HG02840 (cell line): ENCODE results near the gene RRP15.
"Not testable (repeated sequence)": the region's sequence is repeated elsewhere in the genome, so short reads cannot be mapped to it uniquely, and the experiment has no call there.

ENCODE experiments used
- ATAC-seq: cut with Tn5 transposase; IDR thresholded peaks from one replicate; pipeline ENCODE4 v1.9.1; 2021; ENCODE audit warnings: mild to moderate bottlenecking, moderate library complexity, moderate number of reproducible peaks; ENCODE audit not compliant: unreplicated experiment, low FRiP score

Gene RRP15

DNA sequence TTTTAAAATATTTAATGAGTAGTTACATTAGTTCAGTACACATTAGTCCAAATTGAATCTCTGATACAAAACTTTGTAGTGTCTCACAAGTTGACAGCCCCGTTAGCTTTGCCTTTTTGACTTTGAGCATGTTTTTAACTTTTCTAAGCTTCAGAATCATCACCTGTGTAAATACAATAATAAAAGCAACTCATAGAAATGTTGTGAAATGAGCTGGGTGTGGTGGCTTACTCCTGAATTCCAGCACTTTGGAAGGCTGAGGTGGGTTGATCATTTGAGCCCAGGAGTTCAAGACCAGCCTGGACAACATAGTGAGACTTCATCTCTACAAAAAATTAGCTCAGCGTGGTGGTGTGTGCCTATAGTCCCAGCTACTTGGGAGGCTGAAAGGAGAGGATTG lies 11.1 kb downstream of the RRP15 start:
- ATAC-seq: no peak

GRCh38 chr1:218297461-218297860 lies 12.4 kb downstream of the RRP15 start:
- ATAC-seq: no peak

- no peak for ATAC-seq
Measured at GRCh38 chr1:218297867-218298266, 12.8 kb downstream of the RRP15 start.

DNA sequence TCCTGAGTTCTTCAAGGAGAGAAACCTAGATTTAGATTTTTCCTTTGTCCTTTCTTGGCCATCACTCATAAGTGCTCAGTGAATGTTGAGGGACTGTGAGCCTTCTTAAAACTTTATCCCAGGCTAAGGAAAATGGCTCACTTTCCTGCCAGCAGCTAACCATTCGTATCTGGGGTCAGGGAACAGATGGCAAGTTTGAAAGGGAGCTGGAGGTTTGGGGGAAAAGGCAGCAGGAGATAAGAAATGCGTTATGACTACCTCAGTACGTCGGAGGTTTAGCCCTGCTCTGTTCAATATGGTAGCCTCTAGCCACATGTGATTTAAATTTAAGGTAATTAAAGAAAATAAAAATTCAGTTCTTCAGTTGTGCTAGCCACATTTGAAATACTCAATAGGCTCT lies 13.3 kb downstream of the RRP15 start:
- ATAC-seq: no peak

DNA sequence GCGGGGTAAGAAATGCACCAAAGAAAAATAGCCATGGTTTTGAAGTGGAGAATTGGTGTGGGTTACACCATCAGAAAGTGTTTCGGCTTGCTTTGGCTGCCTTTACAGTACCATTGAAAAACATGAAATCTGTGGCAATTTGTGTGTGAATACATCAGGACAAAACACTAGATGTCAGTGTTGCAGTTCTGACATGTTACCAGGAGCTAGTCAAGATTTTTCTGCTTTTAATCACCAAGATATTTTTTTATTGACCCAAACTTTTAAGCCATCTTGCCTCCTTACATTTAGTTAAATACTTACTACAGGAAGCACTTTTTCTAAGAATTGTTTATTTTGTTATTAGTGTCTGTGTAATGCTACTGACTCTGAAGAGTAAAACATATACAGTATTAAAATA lies 14.3 kb downstream of the RRP15 start:
- ATAC-seq: no peak

DNA sequence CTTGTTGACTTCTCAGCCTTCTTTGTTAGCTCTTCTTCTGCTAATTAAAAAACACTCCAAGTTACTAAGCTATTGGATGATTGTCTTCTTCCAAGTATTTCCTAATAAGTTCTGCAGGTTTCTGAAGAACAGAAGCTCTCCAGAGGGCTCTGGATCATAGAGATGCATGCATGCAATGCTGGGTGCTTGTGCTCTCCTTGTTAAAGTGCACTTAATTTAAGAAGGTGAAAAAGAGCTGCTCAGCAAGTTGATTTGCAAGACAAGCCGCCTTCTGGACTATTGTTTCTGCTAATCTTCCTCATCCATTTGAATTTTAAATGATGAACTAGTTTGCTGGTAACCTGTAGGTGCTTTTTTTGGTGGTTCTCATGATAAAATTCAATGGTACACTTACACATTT lies 16.1 kb downstream of the RRP15 start:
- no peak for ATAC-seq

GRCh38 chr1:218302155-218302554 lies 17.1 kb downstream of the RRP15 start:
- ATAC-seq: no peak

DNA sequence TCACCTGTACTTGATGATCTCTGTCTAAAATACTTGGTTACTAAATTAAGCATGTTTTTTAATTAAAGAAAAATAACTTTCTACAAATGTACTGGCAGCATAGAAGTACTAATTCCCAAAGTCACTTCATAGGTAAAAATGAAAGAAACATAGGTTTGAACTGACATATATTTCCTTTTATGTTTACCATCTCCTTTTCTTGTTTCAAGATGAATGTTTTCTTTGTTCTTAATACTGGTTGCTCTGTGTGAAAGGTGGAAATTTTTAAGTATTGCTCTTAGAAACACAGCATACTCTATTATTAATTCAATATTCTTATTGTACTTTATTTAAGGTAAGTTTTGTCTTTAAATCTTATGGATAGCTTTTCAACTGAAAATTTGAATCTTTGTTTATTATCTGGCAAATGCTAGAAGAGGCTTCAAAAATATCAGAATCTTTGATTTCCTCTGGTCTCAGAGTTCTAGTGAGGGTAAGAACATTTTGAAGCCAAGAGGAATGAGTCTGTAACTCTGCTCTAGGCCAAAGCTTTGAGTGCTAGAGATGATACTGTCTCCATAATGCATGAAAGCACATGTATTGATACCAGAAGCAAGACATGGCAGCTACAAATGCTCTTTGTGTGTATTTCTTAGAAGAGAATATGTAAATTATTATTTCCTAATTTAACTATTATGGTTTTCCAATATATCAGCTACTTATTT lies 18.2 kb downstream of the RRP15 start:
- ATAC-seq: no peak

GRCh38 chr1:218304281-218305039 lies 19.4 kb downstream of the RRP15 start:
- ATAC-seq: no peak

GRCh38 chr1:218305472-218306064 lies 20.5 kb downstream of the RRP15 start:
- ATAC-seq: no peak

DNA sequence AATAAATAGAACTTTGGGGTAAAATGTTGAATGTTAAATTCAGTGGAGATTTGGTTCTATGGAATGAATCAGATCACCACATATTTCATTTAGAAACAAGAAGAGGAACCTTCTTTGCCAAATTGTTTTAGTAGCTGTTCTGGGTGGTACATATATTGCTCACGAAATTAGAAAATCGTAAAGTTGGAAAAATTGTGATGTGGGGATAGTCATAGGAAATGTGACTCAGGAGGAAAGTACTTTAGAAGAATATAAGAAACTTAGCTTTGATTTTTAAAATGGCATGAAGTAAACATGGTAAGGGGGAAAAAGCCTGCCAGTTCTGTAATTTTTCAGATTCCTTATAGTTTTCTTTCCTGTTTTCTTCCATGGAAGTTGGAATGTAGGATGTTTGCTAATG lies 27.4 kb downstream of the RRP15 start:
- no peak for ATAC-seq

- ATAC-seq: no peak
Measured at GRCh38 chr1:218314316-218314715, 29.2 kb downstream of the RRP15 start.

GRCh38 chr1:218315638-218316037 lies 30.5 kb downstream of the RRP15 start:
- no peak for ATAC-seq

DNA sequence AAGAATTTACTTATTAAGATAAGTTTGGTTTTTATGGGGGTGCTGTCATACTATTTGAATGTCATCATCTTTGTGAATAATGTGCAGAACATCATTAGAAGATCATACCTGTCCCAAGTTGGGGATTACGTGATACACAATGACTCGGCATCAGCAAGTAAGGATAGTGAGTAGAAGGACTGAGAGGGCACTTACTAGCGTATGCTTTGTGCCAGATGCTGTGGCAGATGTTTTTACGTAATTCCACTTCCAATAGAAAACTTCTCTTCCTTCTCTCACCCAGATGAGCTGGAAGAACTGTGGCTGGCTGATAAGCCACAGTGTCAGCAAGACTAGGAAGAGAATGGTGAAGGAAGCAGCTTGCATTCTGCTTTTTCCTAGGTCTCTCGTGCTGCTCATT lies 32.0 kb downstream of the RRP15 start:
- no peak for ATAC-seq

DNA sequence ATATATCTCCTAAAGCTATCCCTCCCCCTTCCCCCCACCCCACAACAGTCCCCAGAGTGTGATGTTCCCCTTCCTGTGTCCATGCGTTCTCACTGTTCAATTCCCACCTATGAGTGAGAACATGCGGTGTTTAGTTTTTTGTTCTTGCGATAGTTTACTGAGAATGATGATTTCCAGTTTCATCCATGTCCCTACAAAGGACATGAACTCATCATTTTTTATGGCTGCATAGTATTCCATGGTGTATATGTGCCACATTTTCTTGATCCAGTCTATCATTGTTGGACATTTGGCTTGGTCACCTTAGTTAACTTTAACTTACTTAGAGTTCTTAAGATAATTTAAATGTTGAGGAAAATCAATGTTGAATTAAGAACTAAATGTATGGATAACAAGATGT lies 35.1 kb downstream of the RRP15 start:
- not testable (repeated sequence) for ATAC-seq

GRCh38 chr1:218322762-218323161 lies 37.7 kb downstream of the RRP15 start:
- ATAC-seq: no peak

DNA sequence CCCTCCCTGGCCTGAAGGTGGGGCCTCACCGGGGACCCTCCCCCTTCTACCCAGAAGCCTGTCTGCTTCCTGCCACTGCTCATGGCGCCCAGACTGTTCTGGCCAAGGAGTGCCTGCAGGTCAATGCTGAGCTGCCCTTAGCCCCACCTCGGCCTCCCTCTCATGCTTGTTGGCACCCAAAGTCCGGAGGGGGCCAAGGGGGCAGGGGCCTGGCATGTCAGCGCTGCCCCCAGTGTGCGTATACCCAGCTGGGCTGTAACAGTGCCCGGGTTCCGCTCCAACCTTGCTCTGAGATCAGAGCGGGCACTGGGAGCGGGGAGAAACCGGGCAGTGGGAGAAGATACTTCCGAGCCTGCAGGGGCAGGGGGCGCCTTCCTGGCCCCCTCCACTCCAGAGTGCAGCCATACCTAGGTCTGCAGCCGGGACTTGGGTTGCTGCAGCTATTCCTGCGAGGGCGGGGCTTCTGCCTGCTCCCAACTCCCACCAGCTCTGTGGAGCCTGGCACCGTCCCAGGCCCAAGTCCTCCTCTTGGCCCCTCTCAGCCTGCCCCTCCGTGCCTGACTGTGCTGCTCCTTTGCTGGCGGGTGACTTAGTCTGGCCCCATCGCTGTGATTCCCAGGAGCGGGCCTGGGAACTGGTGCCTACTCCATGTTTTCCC lies 38.6 kb downstream of the RRP15 start:
- no peak for ATAC-seq

GRCh38 chr1:218324226-218324580 lies 39.1 kb downstream of the RRP15 start:
- no peak for ATAC-seq

DNA sequence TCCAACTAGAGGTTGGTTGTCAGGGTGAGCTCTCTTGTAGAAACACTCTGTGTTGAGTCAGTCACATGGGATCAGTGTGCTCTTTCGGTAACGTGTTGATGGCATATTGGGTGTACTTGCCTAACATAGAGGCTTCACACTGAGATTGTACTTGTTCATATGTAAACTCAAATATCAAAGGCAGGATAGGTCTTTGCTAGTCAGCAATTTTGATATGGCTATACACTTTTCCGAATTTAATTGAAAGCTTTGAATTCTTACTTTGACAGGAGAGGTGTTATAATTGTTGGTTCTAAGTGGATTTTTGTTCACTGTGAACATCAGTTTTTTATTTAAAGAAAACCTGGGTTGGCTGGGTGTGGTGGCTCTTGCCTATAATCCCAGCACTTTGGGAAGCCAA lies 43.7 kb downstream of the RRP15 start:
- no peak for ATAC-seq

DNA sequence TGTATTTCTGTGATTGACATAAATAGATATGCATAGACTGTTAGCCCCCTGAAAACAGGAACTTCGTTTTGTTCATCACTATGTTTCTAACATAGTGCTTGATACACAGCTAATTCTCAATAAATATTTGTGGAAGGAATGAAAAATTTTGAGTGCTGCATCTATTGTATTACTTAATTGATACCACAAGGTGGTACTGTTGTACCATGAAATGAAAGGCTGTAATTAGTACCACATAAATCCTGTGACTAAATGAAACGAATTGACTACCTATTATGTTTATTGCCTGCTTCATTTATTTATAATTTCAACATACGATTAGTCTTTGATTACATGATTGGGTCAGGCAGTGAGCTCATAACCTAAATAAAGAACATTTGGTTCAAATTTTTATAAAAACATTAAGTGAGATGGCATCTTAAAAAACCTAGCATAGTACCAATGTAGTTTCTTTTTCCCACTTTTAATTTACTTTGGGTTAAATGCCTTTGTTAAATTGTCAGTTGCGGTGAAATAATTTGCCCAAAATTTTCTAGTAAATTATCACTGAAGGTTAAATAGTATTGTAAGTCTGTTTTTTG lies 45.0 kb downstream of the RRP15 start:
- no peak for ATAC-seq

GRCh38 chr1:218332416-218332815 lies 47.3 kb downstream of the RRP15 start:
- no peak for ATAC-seq
